Kidney epithelial cell (primary cell): ENCODE measurements around the gene AXL. TPM values are rescaled to one million over a fixed set of nuclear protein-coding genes. Genes with fewer than 3 reads are reported as not detected.
"Not testable (repeated sequence)": the region's sequence is repeated elsewhere in the genome, so short reads cannot be mapped to it uniquely, and the experiment has no call there.

Experiments
- DNase-seq: peaks from one replicate; pipeline ENCODE4 v3.0.0-alpha.2; 2010; ENCODE audit warnings: low read depth
- H3K27me3 ChIP-seq: 2 replicates; pipeline ENCODE4 v1.6.0; 2011; ENCODE audit warnings: low read length; ENCODE audit not compliant: control insufficient read depth, insufficient read depth
- H3K36me3 ChIP-seq: 2 replicates; pipeline ENCODE4 v1.5.1; 2011; ENCODE audit warnings: low read length; ENCODE audit not compliant: control insufficient read depth, insufficient read depth
- H3K4me3 ChIP-seq: 2 replicates; pipeline ENCODE4 v1.5.1; 2011; ENCODE audit warnings: low read depth, mild to moderate bottlenecking, control low read depth, low read length
- total RNA-seq: library from RNA; depleted of rRNA; stranded (reverse); fragments of >200 nt; gene quantifications from 2 replicates; pipeline ENCODE4 v1.2.3, GENCODE V29; 2015
- TF ChIP-seq, protein P1 (sequence below): IDR thresholded peaks from 2 replicates; pipeline ENCODE4 v1.5.1; 2011; ENCODE audit warnings: mild to moderate bottlenecking, moderate library complexity, low read length, control low read depth, inconsistent platforms; ENCODE audit not compliant: insufficient read depth, poor library complexity, severe bottlenecking

Gene AXL
- total RNA-seq, 1 donor from 2014 or later = 128 TPM

DNA sequence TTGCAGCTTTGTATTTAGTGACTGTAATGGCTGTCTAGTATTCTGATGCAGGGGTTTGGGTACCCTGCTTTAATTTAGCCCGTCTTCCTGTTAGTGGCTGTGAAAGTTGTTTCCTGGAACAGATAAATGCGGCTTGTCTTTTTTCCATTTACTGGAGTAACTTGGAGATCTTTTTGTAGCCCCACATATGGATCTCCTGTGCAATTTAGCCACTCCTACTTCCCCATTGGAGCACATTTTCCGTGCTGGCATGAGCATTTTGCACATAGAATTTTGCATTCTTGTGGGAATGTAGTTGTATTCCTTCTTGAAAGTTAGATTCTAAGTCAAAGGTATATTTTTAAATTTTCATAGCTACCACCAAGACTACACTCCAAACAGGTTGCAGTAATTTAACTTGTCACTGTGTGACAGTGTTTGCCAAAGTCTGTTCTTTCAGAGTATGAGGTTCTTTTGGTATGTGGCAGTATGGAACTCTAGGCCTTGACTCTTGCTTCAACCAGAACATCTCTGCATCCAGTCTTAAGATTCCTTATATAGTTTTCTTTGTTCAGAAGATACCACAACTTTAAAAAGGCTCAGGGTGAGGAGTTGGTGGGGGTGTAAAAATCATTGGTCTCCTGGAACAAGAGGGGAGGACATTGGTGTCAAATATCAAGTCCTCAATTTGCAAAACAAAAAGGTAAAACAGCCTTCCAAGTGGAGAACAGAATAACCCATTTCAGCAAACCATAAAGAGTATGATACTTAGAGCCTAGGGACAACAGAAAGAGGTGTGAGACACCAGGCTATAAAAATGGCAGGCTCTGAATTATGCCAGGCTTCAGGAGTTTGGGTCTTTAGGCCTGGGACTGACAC is 69.9 kb downstream of the AXL start:
- Histone ChIP-seq H3K4me3 (no peak overlapping the region), H3K27me3 (no peaks in the 10 kb centered on the region), H3K36me3 (peaks cover 6% of the 10 kb centered on the region)
- no peak for DNase-seq
- TF ChIP-seq, protein P1, sequence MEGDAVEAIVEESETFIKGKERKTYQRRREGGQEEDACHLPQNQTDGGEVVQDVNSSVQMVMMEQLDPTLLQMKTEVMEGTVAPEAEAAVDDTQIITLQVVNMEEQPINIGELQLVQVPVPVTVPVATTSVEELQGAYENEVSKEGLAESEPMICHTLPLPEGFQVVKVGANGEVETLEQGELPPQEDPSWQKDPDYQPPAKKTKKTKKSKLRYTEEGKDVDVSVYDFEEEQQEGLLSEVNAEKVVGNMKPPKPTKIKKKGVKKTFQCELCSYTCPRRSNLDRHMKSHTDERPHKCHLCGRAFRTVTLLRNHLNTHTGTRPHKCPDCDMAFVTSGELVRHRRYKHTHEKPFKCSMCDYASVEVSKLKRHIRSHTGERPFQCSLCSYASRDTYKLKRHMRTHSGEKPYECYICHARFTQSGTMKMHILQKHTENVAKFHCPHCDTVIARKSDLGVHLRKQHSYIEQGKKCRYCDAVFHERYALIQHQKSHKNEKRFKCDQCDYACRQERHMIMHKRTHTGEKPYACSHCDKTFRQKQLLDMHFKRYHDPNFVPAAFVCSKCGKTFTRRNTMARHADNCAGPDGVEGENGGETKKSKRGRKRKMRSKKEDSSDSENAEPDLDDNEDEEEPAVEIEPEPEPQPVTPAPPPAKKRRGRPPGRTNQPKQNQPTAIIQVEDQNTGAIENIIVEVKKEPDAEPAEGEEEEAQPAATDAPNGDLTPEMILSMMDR = no peak

DNA sequence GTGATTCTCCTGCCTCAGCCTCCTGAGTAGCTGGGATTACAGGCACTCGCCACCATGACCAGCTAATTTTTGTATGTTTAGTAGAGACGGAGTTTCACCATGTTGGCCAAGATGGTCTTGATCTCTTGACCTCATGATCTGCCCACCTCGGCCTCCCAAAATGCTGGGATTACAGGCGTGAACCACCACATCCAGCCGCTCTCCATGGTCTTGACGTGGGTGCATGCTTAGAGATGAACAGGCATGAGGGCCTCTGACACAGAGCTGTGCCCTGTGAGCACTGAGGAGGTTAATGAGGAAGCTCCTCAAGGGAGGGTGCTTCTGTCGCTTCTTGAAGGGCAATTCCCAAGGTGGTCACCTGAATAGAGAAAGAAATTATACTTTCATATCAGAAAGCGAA is 70.8 kb downstream of the AXL start:
- H3K36me3 ChIP-seq = peaks cover 12% of the 10 kb centered on the region
- H3K4me3 ChIP-seq, DNase-seq, H3K27me3 ChIP-seq: not testable (repeated sequence)

DNA sequence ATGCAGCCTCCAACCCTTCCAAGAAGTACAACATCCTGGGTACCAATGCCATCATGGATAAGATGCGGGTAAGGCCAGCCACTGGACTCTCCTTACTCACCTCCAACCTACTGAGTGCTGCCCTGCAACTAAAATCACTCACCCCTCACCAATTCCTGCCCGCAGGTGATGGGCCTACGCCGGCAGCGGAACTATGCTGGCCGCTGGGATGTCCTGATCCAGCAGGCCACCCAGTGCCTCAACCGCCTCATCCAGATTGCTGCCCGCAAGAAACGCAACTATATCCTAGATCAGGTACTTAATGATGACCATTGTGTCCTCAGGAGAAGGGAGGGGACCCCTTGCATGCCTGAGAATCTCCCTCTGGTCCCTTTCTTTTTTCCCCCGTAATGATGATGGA is 75.4 kb downstream of the AXL start:
- TF ChIP-seq, protein P1 = no peak
- H3K4me3 ChIP-seq = no peak overlapping the region
- no peaks in the 10 kb centered on the region for H3K27me3 ChIP-seq
- DNase-seq = no peak
- peaks cover 18% of the 10 kb centered on the region for H3K36me3 ChIP-seq

DNA sequence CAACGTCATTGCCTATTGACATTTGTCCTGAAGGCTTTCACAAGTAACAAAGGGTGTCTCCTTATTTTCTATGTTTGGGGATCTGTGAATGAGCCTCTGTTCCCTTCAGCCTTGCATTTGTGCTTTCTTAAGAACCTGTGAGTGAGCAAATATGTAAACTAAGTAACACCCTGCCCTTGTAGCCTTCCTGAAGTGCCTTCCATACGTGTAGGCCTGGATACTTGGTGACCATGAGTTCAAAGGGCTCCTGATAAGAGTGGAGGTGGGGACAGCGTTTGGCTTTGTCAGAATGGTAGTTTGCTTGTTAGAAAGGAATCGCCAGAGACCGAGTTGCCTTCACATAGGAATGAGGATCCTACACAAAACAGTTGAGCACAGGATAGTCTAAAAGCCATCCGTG is 76.5 kb downstream of the AXL start:
- no peaks in the 10 kb centered on the region for H3K27me3 ChIP-seq
- no peak overlapping the region for H3K4me3 ChIP-seq
- peaks cover 18% of the 10 kb centered on the region for H3K36me3 ChIP-seq
- TF ChIP-seq, protein P1 = no peak
- no peak for DNase-seq

DNA sequence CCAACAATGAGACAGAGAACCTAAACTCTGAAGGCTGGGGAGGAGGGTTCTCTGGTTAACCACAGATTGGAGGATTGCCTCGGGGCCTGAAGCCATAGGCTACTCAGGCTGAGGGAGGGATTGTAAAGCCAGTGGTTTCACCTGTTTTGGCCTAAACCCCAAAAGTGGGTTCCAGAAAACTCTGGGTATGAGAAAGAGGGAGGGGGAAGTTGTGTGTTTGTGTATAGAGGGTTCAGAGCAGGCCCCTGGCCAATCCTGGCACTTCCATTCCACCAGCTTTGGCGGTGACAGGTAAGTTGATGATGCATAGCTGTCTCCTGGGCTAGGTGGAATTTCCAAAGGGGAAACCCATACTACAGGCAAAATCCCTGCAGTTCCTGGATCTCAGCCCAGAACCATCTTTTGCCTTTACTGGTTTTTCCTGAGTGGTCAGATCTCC is 77.4 kb downstream of the AXL start:
- TF ChIP-seq, protein P1 = no peak
- Histone ChIP-seq H3K36me3 (peaks cover 18% of the 10 kb centered on the region), H3K4me3 (no peak overlapping the region), H3K27me3 (no peaks in the 10 kb centered on the region)
- no peak for DNase-seq

DNA sequence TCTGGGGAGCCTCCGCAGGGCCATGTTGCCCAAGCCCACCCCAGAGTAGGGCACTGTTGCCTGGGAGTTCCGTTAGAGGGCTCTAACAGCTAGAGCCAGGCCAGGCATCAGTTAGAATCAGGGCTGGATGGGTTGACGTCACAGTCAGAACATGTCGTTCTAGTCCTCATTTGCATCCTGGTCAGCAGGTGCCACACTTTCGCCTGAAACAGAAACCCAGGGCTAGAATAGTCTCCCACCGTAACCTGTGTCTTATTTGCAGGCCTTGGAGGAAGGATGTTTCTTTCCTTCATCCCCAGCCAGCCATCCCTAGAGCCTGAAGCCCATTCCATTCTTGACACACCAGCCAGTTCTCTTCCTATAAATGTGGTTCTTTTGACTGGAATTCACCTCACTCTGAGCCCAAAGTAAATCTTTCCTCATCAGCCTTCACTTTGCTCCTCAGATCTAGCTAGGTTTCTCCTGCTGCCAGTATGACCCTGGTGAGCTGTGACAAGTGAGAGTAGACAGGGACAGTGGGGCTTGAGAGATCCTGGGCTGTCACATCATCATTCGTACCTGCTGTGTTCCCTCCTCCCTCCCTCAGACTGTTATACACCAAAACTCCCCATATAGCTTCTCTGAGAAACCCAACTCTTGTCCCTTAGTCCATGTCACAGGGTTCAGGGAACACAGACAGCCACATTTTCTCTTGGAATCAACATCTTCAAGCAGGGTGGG is 78.8 kb downstream of the AXL start:
- Histone ChIP-seq H3K4me3 (no peak overlapping the region), H3K36me3 (peaks cover 13% of the 10 kb centered on the region), H3K27me3 (no peaks in the 10 kb centered on the region)
- TF ChIP-seq, protein P1 = no peak
- DNase-seq = no peak
